HCT116 (cell line): ENCODE results near the gene GRM2. TPM values are rescaled to one million over a fixed set of nuclear protein-coding genes. Genes with fewer than 3 reads are reported as not detected.

ENCODE experiments used
- ATAC-seq: fragments of 200-7000 bp; cut with Tn5 transposase; 2 replicates; pipeline ENCODE4 v1.9.1; 2020; ENCODE audit warnings: mild to moderate bottlenecking, moderate library complexity
- BruUV-seq: library from RNA; stranded (reverse); fragments of 400-500 nt; replicated peaks from 2 replicates; lab custom pipeline; 2021; lab: Mats Ljungman, UMichigan
- CTCF ChIA-PET: fragments of 300-600 bp; sonication (Branson Sonifier 250); formaldehyde crosslinking; loops from one replicate; lab custom pipeline; 2021; ENCODE audit warnings: antibody characterized with exemption; lab: Charles Lee
- POLR2A ChIA-PET: fragments of 300-600, 350-600 bp; sonication (Branson Sonifier 250); formaldehyde crosslinking; loops from one replicate; lab custom pipeline; 2021; ENCODE audit warnings: antibody characterized with exemption; lab: Charles Lee
- RAD21 ChIA-PET, 2 experiments: fragments of 300-600 bp; sonication (Branson Sonifier 250); formaldehyde crosslinking; loops; one replicate each; lab custom pipeline; 2023; ENCODE audit warnings: low total read pairs in 2 of 2; ENCODE audit not compliant: uncharacterized antibody in 2 of 2, unreplicated experiment in 2 of 2, low non-redundant PET in 1 of 2; lab: Charles Lee
- DNase-seq: peaks from one replicate; pipeline ENCODE4 v3.0.0-alpha.2; 2010; ENCODE audit warnings: low read depth, low spot score
- H2AFZ ChIP-seq: fragments of 200-600 bp; shearing (Covaris generic), sonication (generic); 2 replicates; pipeline ENCODE4 v1.6.1; 2017; ENCODE audit warnings: low read depth, mixed run types, mixed read lengths, antibody characterized with exemption, low read length; ENCODE audit not compliant: poor library complexity, severe bottlenecking
- H3K27ac ChIP-seq: 2 replicates; pipeline ENCODE4 v1.5.1; 2012; ENCODE audit warnings: low read depth, low read length
- H3K27me3 ChIP-seq: fragments of 200-600 bp; sonication (generic); 2 replicates; pipeline ENCODE4 v1.6.1; 2016; ENCODE audit warnings: mixed run types, low read length, mixed read lengths; ENCODE audit not compliant: insufficient read depth
- H3K36me3 ChIP-seq, 2 experiments: fragments of 200-500 bp in 1 of 2; fragments of 200-600 bp in 1 of 2; sonication (Bioruptor generic) in 1 of 2; sonication (generic) in 1 of 2; 2 replicates each; pipeline versions ENCODE4 v1.5.1 to v1.6.1; 2014 to 2016; ENCODE audit warnings: low read length in 2 of 2, inconsistent platforms in 1 of 2, mixed read lengths in 1 of 2, mixed run types in 1 of 2; ENCODE audit not compliant: insufficient read depth in 2 of 2, control insufficient read depth in 1 of 2
- H3K4me1 ChIP-seq, 2 experiments: fragments of 200-600 bp in 1 of 2; sonication (generic) in 1 of 2; 2 replicates each; pipeline versions ENCODE4 v1.5.1 to v1.6.1; 2012 to 2017; ENCODE audit warnings: low read length in 2 of 2, inconsistent platforms in 1 of 2, mild to moderate bottlenecking in 1 of 2, mixed read lengths in 1 of 2, mixed run types in 1 of 2, moderate library complexity in 1 of 2; ENCODE audit not compliant: insufficient read depth in 2 of 2, control insufficient read depth in 1 of 2
- H3K4me2 ChIP-seq: fragments of 200-600 bp; sonication (generic); 2 replicates; pipeline ENCODE4 v1.6.1; 2017; ENCODE audit warnings: mixed run types, low read length, mixed read lengths
- H3K4me3 ChIP-seq, 2 experiments: fragments of 200-600 bp in 1 of 2; sonication (generic) in 1 of 2; replicated peaks in 1 of 2; 2 replicates each; pipeline ENCODE4 v1.5.1; 2011 to 2016; ENCODE audit warnings: low read length in 2 of 2, control low read depth in 1 of 2, low read depth in 1 of 2, mild to moderate bottlenecking in 1 of 2, mixed read lengths in 1 of 2, mixed run types in 1 of 2
- H3K79me2 ChIP-seq: fragments of 200-600 bp; sonication (generic); 2 replicates; pipeline ENCODE4 v1.6.1; 2017; ENCODE audit warnings: mild to moderate bottlenecking, mixed run types, low read length, moderate library complexity, mixed read lengths; ENCODE audit not compliant: insufficient read depth
- H3K9ac ChIP-seq: fragments of 200-600 bp; sonication (generic); 2 replicates; pipeline ENCODE4 v1.6.1; 2016; ENCODE audit warnings: low read length, mixed read lengths
- H3K9me2 ChIP-seq: fragments of 200-600 bp; sonication (generic), shearing (Covaris generic); 2 replicates; pipeline ENCODE4 v1.6.1; 2017; ENCODE audit warnings: mixed run types, mild to moderate bottlenecking, moderate library complexity; ENCODE audit not compliant: insufficient read depth
- H3K9me3 ChIP-seq, 2 experiments: fragments of 200-500 bp in 1 of 2; fragments of 200-600 bp in 1 of 2; sonication (Bioruptor generic) in 1 of 2; sonication (generic) in 1 of 2; 2 replicates each; pipeline ENCODE4 v1.6.1; 2014 to 2017; ENCODE audit warnings: low read length in 2 of 2, mixed read lengths in 2 of 2, inconsistent platforms in 1 of 2, low read depth in 1 of 2, mild to moderate bottlenecking in 1 of 2, mixed run types in 1 of 2, moderate library complexity in 1 of 2; ENCODE audit not compliant: control insufficient read depth in 1 of 2, insufficient read depth in 1 of 2
- H4K20me1 ChIP-seq: fragments of 200-600 bp; sonication (generic), shearing (Covaris generic); 2 replicates; pipeline ENCODE4 v1.6.1; 2017; ENCODE audit warnings: mixed run types, mild to moderate bottlenecking, moderate library complexity; ENCODE audit not compliant: insufficient read depth
- ATF3 ChIP-seq: IDR thresholded peaks from 2 replicates; pipeline ENCODE4 v1.6.1; 2012
- CBX3 ChIP-seq: IDR thresholded peaks from 2 replicates; pipeline ENCODE4 v1.6.1; 2012; ENCODE audit warnings: low read depth
- CEBPB ChIP-seq: IDR thresholded peaks from 2 replicates; pipeline ENCODE4 v1.6.1; 2012; ENCODE audit warnings: low read depth
- EGR1 ChIP-seq: IDR thresholded peaks from 2 replicates; pipeline ENCODE4 v1.6.1; 2012; ENCODE audit warnings: low read depth
- EZH2 ChIP-seq: fragments of 200-600 bp; sonication (generic); IDR thresholded peaks from 2 replicates; pipeline ENCODE4 v1.6.1; 2017; ENCODE audit warnings: antibody characterized with exemption, mixed run types
- POLR2A ChIP-seq: IDR thresholded peaks from 2 replicates; pipeline ENCODE4 v1.7.0; 2011; ENCODE audit warnings: borderline replicate concordance; ENCODE audit not compliant: insufficient read depth, insufficient read length; ENCODE audit errors: extremely low read depth
- RAD21 ChIP-seq: IDR thresholded peaks from 2 replicates; pipeline ENCODE4 v1.6.1; 2012; ENCODE audit warnings: low read depth, mild to moderate bottlenecking
- REST ChIP-seq: IDR thresholded peaks from 2 replicates; pipeline ENCODE4 v1.6.1; 2012; ENCODE audit warnings: low read depth
- SP1 ChIP-seq: IDR thresholded peaks from 2 replicates; pipeline ENCODE4 v1.6.1; 2012; ENCODE audit warnings: low read depth
- SRF ChIP-seq: IDR thresholded peaks from 2 replicates; pipeline ENCODE4 v1.6.1; 2012; ENCODE audit warnings: low read depth
- TCF7L2 ChIP-seq: IDR thresholded peaks from 2 replicates; pipeline ENCODE4 v1.7.0; 2011; ENCODE audit warnings: borderline replicate concordance, inconsistent platforms; ENCODE audit not compliant: insufficient read depth, insufficient read length; ENCODE audit errors: extremely low read depth
- YY1 ChIP-seq: IDR thresholded peaks from 2 replicates; pipeline ENCODE4 v1.6.1; 2011; ENCODE audit warnings: low read length, low read depth, moderate library complexity, mild to moderate bottlenecking; ENCODE audit not compliant: insufficient replicate concordance; ENCODE audit errors: extremely low read depth
- ZFX ChIP-seq: fragments of 450-650 bp; IDR thresholded peaks from 2 replicates; pipeline ENCODE4 v1.6.1; 2017
- intact Hi-C: fragments of 100-400 bp; cut with micrococcal nuclease; formaldehyde crosslinking; loops from 2 replicates; pipeline ENCODE4 v1.10.0; 2022
- total RNA-seq: library from RNA; stranded (reverse); gene quantifications from one replicate; pipeline ENCODE4 v1.2.1, GENCODE V29; 2021; ENCODE audit not compliant: unreplicated experiment
- TF ChIP-seq, protein P1 (sequence below): IDR thresholded peaks from 2 replicates; pipeline ENCODE4 v1.6.1; 2011; ENCODE audit warnings: mild to moderate bottlenecking, low read length, moderate library complexity; ENCODE audit not compliant: insufficient replicate concordance; ENCODE audit errors: extremely low read depth

Gene GRM2
- total RNA-seq, 1 experiment from 2014 or later: 0.32 TPM

DNA sequence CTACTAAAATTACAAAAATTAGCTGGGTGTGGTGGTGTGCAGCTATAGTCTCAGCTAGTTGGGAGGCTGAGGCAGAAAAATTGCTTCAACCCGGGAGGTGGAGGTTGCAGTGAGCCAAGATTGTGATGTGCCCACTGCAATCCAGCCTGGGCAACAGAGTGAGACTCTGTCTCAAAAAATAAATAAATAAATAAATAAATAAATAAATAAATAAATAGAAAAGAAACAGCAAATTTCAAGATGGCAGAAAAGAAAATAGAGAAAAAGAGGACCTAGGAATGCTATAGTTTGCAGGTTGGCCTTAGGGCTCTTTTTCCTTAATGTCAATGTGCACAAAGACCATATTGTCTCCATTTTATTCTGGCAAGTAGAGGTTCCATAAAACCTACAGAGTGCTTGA, 44.0 kb downstream of the GRM2 start (continued):
- TF ChIP-seq SP1 (no peak), ATF3 (no peak), SRF (no peak), RAD21 (no peak), TCF7L2 (no peak)

DNA sequence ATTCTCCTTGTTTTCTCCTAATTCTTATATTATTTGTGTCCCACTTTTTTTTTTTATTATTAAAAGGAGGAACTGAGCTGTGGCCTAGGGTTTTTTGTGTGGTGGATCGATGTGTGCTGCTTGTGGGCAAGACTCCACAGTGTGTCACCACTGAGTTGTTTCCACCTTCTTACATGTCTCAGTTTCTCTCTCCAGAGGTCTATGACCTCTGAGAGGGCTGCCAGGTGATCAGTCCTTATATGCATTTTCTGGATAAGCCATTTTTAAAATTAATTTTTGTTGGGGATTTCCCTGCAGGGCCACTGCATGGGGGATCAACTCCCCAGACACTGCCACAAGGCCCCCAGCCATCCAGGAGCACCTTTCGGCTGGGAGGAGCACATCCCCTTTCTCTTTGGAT, 44.4 kb downstream of the GRM2 start:
- Histone ChIP-seq H4K20me1 (no peaks in the 10 kb centered on the region), H3K79me2 (no peaks in the 10 kb centered on the region), H3K9me3 (peaks cover 0 to 4% of the 10 kb centered on the region in 2 experiments; a peak in 1 of 4 replicates), H2AFZ (no peak overlapping the region), H3K4me2 (no peak overlapping the region), H3K9me2 (no peaks in the 10 kb centered on the region), H3K36me3 (no peaks in the 10 kb centered on the region), H3K27me3 (no peaks in the 10 kb centered on the region)
- intact Hi-C loops: no loop called here
- CTCF ChIA-PET: no interaction called here
- ATAC-seq: no peak
- BruUV-seq: no TSS peak
- DNase-seq: no peak
- RAD21 ChIA-PET: no interaction called here
- POLR2A ChIA-PET: no interaction called here
- TF ChIP-seq CEBPB (no peak), REST (no peak), EGR1 (no peak), ZFX (no peak), YY1 (no peak), CBX3 (no peak), EZH2 (no peak), POLR2A (no peak)
- TF ChIP-seq, protein P1, sequence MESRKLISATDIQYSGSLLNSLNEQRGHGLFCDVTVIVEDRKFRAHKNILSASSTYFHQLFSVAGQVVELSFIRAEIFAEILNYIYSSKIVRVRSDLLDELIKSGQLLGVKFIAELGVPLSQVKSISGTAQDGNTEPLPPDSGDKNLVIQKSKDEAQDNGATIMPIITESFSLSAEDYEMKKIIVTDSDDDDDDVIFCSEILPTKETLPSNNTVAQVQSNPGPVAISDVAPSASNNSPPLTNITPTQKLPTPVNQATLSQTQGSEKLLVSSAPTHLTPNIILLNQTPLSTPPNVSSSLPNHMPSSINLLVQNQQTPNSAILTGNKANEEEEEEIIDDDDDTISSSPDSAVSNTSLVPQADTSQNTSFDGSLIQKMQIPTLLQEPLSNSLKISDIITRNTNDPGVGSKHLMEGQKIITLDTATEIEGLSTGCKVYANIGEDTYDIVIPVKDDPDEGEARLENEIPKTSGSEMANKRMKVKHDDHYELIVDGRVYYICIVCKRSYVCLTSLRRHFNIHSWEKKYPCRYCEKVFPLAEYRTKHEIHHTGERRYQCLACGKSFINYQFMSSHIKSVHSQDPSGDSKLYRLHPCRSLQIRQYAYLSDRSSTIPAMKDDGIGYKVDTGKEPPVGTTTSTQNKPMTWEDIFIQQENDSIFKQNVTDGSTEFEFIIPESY: no peak
- TF ChIP-seq, all 23 proteins: peak for 0
- Histone ChIP-seq H3K9ac (no peak overlapping the region), H3K27ac (no peak overlapping the region), H3K4me3 (no peak overlapping the region), H3K4me1 (no peaks in the 10 kb centered on the region)
